HG02623 (cell line): Measurements from ENCODE around the gene NDUFB6.
"Not testable (repeated sequence)": the region's sequence is repeated elsewhere in the genome, so short reads cannot be mapped to it uniquely, and the experiment has no call there.

Experiments
- ATAC-seq: cut with Tn5 transposase; IDR thresholded peaks from one replicate; pipeline ENCODE4 v1.9.1; 2021; ENCODE audit warnings: moderate library complexity; ENCODE audit not compliant: unreplicated experiment

The NDUFB6 gene

GRCh38 chr9:32572900-32573523, at the start of gene NDUFB6:
TSS of gene NDUFB6 (minus strand) at chr9:32573159. CDS start at chr9:32573060, 99 bp downstream.
- ATAC-seq, result peak; percentile 80

- ATAC-seq, result no peak
Observed at GRCh38 chr9:32618261-32618660, 45.3 kb upstream of the NDUFB6 start.

GRCh38 chr9:32606811-32607210, 33.9 kb upstream of the NDUFB6 start:
- ATAC-seq, result no peak

- peak; percentile 71 for ATAC-seq
Observed at GRCh38 chr9:32603914-32604852, 31.2 kb upstream of the NDUFB6 start.

GRCh38 chr9:32599021-32599420, 26.1 kb upstream of the NDUFB6 start:
- not testable (repeated sequence) for ATAC-seq

- ATAC-seq, result no peak
Observed at GRCh38 chr9:32596936-32597335, 24.0 kb upstream of the NDUFB6 start.

GRCh38 chr9:32596096-32596865, 23.3 kb upstream of the NDUFB6 start:
- no peak for ATAC-seq

- no peak for ATAC-seq
Observed at GRCh38 chr9:32590898-32591297, 17.9 kb upstream of the NDUFB6 start.

- no peak for ATAC-seq
Observed at GRCh38 chr9:32590476-32590875, 17.5 kb upstream of the NDUFB6 start.

GRCh38 chr9:32589083-32589723, 16.2 kb upstream of the NDUFB6 start:
- peak; percentile 55 for ATAC-seq

- ATAC-seq, result peak; percentile 50
Observed at GRCh38 chr9:32587901-32588300, 14.9 kb upstream of the NDUFB6 start.

GRCh38 chr9:32584784-32585183, 11.8 kb upstream of the NDUFB6 start:
- no peak for ATAC-seq

- ATAC-seq, result no peak
Observed at GRCh38 chr9:32581512-32582143, 8.7 kb upstream of the NDUFB6 start.

- no peak for ATAC-seq
Observed at GRCh38 chr9:32580631-32581300, 7.8 kb upstream of the NDUFB6 start.

GRCh38 chr9:32579706-32580331, 6.9 kb upstream of the NDUFB6 start:
- ATAC-seq, result no peak

GRCh38 chr9:32578976-32579375, 6.0 kb upstream of the NDUFB6 start:
- no peak for ATAC-seq

GRCh38 chr9:32577316-32577715, 4.4 kb upstream of the NDUFB6 start:
- no peak for ATAC-seq

- no peak for ATAC-seq
Observed at GRCh38 chr9:32574858-32575257, 1.9 kb upstream of the NDUFB6 start.

GRCh38 chr9:32573821-32574220, 862 bp upstream of the NDUFB6 start:
- no peak for ATAC-seq
